VCaP (cell line): ENCODE measurements around the gene ABCA13.

Experiments
- H3K27ac ChIP-seq: fragments of 450-650 bp; 2 replicates; pipeline ENCODE4 v1.5.1; 2017
- TF ChIP-seq, protein P1 (sequence below): fragments of 450-650 bp; conservative IDR thresholded peaks from 2 replicates; pipeline ENCODE4 v1.5.1; 2017; ENCODE audit warnings: mild to moderate bottlenecking, moderate library complexity

ABCA13 gene

DNA sequence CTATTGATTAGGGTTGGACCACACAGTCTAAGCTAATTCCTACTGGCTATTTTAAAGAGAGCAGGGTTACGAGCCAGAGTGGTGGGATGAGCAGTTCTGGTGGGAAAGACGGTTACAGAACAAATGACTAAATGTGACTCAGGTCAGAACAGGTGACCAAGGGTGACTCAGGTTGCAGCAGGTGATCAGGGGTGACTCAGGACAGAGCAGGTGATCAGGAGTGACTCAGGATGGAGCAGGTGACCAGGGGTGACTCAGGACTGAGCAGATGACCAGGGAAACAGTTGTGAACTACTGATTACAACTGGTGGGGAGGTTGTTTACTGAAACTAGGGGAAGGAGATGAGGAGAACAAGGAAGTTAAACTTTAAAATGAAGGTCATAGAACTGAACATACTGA is 366.3 kb downstream of the ABCA13 start:
- TF ChIP-seq, protein P1, sequence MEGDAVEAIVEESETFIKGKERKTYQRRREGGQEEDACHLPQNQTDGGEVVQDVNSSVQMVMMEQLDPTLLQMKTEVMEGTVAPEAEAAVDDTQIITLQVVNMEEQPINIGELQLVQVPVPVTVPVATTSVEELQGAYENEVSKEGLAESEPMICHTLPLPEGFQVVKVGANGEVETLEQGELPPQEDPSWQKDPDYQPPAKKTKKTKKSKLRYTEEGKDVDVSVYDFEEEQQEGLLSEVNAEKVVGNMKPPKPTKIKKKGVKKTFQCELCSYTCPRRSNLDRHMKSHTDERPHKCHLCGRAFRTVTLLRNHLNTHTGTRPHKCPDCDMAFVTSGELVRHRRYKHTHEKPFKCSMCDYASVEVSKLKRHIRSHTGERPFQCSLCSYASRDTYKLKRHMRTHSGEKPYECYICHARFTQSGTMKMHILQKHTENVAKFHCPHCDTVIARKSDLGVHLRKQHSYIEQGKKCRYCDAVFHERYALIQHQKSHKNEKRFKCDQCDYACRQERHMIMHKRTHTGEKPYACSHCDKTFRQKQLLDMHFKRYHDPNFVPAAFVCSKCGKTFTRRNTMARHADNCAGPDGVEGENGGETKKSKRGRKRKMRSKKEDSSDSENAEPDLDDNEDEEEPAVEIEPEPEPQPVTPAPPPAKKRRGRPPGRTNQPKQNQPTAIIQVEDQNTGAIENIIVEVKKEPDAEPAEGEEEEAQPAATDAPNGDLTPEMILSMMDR = no peak
- no peak overlapping the region for H3K27ac ChIP-seq

DNA sequence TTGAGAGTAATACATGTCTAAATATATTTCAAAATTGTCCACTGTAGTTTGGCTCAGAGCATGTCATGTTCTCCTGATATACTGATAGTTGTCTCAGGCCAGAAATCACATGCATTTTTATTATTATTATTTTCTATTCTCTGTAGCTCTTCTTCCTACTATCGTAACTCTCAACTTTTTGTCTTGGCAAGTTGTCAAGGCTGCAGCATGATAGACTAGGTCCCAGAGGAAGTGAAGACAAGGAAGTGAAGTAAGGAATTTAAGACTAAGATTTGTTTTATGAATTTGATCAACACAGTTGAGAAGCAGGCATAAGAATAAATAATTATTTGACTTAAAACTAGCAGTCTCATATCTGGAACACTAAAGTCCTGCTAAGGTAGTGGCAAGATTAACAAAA is 369.5 kb downstream of the ABCA13 start:
- TF ChIP-seq, protein P1 = no peak
- no peak overlapping the region for H3K27ac ChIP-seq

DNA sequence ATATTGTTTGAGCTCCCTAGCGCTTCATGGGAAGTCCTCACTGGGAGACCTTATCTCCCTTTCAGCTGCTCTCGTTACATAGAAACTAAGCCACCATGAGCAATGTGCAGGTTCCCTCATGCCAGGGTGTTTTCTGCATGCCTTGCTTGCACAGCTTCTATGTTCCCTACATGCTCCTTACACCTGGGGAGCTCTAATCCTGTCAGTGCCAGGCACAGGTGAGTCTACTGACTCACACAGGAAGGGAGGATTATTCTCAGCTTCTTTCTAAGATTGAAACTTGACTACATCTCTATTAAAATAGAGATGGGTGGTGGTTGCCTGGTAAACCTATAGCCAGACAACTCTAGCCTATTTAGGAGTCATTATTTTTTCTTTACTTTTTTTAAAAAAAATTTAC is 377.4 kb downstream of the ABCA13 start:
- no peak overlapping the region for H3K27ac ChIP-seq
- TF ChIP-seq, protein P1 = no peak

DNA sequence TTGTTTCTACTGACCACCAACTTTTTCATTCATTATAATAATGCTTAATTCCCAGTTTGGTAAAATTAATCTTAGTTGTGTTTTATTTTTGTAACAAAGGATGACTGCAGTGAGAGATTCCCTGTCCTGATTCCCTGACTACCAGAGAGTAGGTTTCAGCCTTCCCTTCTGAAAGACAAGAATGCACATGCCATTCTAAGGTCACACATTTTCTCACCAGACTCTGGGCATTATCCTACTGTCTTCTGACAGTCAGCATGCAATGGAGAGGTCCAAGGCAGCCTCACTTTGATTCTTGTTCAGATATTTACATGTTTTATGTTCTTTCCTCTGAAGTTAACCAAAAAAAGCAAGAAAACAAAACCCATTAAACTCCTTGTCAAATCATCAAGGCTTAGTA is 380.4 kb downstream of the ABCA13 start:
- TF ChIP-seq, protein P1 = no peak
- H3K27ac ChIP-seq = no peak overlapping the region

DNA sequence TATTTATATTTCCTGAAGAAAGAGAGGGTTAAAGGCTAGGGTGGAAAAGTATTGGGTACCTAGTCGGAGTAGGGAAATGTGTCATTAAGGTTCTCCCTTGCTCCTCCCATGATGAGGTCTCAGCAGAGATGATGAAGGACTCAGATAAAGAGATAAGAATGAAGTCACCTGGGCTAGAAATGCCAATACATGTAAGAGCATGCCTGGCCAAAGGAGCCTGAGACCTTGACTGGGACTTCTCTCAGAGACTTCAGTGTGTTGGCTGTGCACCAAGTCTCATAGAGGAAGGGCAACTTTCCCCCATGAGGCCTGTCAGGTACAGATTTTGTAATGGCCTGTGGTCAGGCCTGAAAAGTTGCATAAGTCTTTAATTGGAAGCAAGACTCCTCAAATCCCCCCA is 392.1 kb downstream of the ABCA13 start:
- TF ChIP-seq, protein P1 = no peak
- H3K27ac ChIP-seq = no peak overlapping the region

DNA sequence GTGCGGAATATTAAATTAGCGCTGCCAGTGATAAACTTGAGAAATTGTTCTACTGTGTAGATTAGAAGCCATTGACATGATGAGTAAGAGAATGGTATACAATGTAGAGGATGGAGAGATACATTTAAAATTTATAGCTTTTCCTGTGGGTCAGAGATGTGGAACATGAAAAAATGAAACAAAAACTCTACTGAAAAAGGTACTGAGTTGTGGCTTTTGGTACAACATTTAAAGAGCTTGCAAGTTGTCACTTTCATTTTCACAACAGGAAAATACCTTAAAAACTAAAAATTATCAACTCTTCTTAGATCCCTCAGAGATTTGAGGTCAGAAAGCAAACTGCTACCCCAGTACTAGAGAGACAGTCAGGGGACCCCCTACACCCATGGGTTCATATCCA is 404.3 kb downstream of the ABCA13 start:
- H3K27ac ChIP-seq = no peak overlapping the region
- TF ChIP-seq, protein P1 = no peak

GRCh38 chr7:48587475-48587874 is 416.2 kb downstream of the ABCA13 start:
- no peak overlapping the region for H3K27ac ChIP-seq
- TF ChIP-seq, protein P1 = no peak

DNA sequence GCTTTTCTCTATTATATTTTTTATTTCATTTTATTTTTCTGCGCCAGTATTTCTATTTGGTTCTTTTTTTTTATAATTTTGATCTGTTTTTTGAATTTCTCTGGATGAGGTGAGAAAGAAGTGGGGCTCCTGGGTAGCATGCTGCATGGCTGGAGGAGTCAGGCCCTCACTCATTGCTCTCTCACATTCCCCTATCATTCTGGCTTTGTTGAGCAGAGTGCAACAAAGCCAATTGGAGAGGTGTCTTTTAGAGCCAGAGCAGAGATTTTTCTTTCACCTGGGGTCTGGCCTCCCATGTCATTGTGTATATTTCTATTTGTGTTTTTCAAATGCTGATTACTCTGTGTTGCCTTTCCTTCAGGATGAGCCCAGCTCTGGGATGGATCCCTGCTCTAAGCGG is 423.1 kb downstream of the ABCA13 start:
- TF ChIP-seq, protein P1 = no peak
- H3K27ac ChIP-seq = no peak overlapping the region
